CD14-positive monocyte (primary cell): ENCODE data around the gene NTSR2. TPM values are rescaled to one million over a fixed set of nuclear protein-coding genes. Genes with fewer than 3 reads are reported as not detected.

Source experiments
- DNase-seq, 3 donors: peaks; one replicate each; pipeline ENCODE4 v3.0.0-alpha.2; 2011 to 2022
- H2AFZ ChIP-seq: 2 replicates; pipeline ENCODE4 v1.6.0; 2012; ENCODE audit warnings: mild to moderate bottlenecking, low read depth, low read length, inconsistent platforms; ENCODE audit not compliant: insufficient read depth, poor library complexity, severe bottlenecking
- H3K27ac ChIP-seq, 2 donors: 1 replicate in 1 of 2; 2 replicates in 1 of 2; pipeline ENCODE4 v1.5.1; 2012 to 2013; ENCODE audit warnings: low read length in 2 of 2, control low read depth in 1 of 2, inconsistent platforms in 1 of 2, low read depth in 1 of 2, mild to moderate bottlenecking in 1 of 2
- H3K27me3 ChIP-seq, 2 donors: one replicate each; pipeline versions ENCODE4 v1.6.0 to v1.6.1; 2011 to 2013; ENCODE audit warnings: low read length in 2 of 2; ENCODE audit not compliant: control insufficient read depth in 2 of 2, insufficient read depth in 2 of 2
- H3K36me3 ChIP-seq, 2 donors: replicated peaks in 1 of 2; 1 replicate in 1 of 2; 2 replicates in 1 of 2; pipeline versions ENCODE4 v1.5.1 to v1.6.1; 2012 to 2013; ENCODE audit warnings: low read length in 2 of 2, control low read depth in 1 of 2, inconsistent platforms in 1 of 2, mild to moderate bottlenecking in 1 of 2; ENCODE audit not compliant: insufficient read depth in 2 of 2, control insufficient read depth in 1 of 2
- H3K4me1 ChIP-seq, 2 donors: 1 replicate in 1 of 2; 2 replicates in 1 of 2; pipeline versions ENCODE4 v1.5.1 to v1.6.1; 2012 to 2013; ENCODE audit warnings: low read length in 2 of 2, control low read depth in 1 of 2, inconsistent platforms in 1 of 2, mild to moderate bottlenecking in 1 of 2, moderate library complexity in 1 of 2; ENCODE audit not compliant: insufficient read depth in 2 of 2, control insufficient read depth in 1 of 2
- H3K4me2 ChIP-seq: replicated peaks from 2 replicates; pipeline ENCODE3; 2012; ENCODE audit warnings: low read length, moderate library complexity, mild to moderate bottlenecking; ENCODE audit not compliant: poor library complexity, severe bottlenecking; ENCODE audit errors: extremely low read depth
- H3K4me3 ChIP-seq, 3 experiments: fragments of 200-600 bp in 1 of 3; sonication (generic) in 1 of 3; replicated peaks in 1 of 3; 1 replicate in 2 of 3; 2 replicates in 1 of 3; pipeline ENCODE4 v1.5.1; 2011 to 2013; ENCODE audit warnings: low read length in 3 of 3, mild to moderate bottlenecking in 3 of 3, control low read depth in 2 of 3, low read depth in 2 of 3, inconsistent platforms in 1 of 3, moderate library complexity in 1 of 3
- H3K79me2 ChIP-seq: 2 replicates; pipeline ENCODE4 v1.6.0; 2012; ENCODE audit warnings: mild to moderate bottlenecking, control low read depth, inconsistent platforms, low read length, moderate library complexity; ENCODE audit not compliant: insufficient read depth
- H3K9ac ChIP-seq: 2 replicates; pipeline ENCODE4 v1.6.0; 2017; ENCODE audit warnings: low read length, mild to moderate bottlenecking; ENCODE audit not compliant: insufficient read depth, poor library complexity, severe bottlenecking
- H3K9me3 ChIP-seq, 2 donors: replicated peaks in 1 of 2; 1 replicate in 1 of 2; 2 replicates in 1 of 2; pipeline versions ENCODE4 v1.5.1 to v1.6.1; 2012 to 2013; ENCODE audit warnings: low read length in 2 of 2, control low read depth in 1 of 2; ENCODE audit not compliant: control insufficient read depth in 1 of 2, insufficient read depth in 1 of 2
- H4K20me1 ChIP-seq: 2 replicates; pipeline ENCODE4 v1.6.0; 2012; ENCODE audit warnings: mild to moderate bottlenecking, low read length, control low read depth, moderate library complexity; ENCODE audit not compliant: insufficient read depth
- H3K27ac Mint-ChIP-seq, 7 donors: one replicate each; pipeline ENCODE4 v1.8.0; 2020; ENCODE audit warnings: mild to moderate bottlenecking in 7 of 7, mixed read lengths in 7 of 7, moderate library complexity in 6 of 7, inconsistent platforms in 2 of 7
- H3K27me3 Mint-ChIP-seq, 3 donors: one replicate each; pipeline ENCODE4 v1.8.0; 2021 to 2022; ENCODE audit warnings: low read depth in 3 of 3, mild to moderate bottlenecking in 3 of 3, mixed read lengths in 3 of 3, moderate library complexity in 3 of 3, inconsistent platforms in 1 of 3
- H3K36me3 Mint-ChIP-seq, 2 donors: one replicate each; pipeline ENCODE4 v1.8.0; 2020; ENCODE audit warnings: mixed read lengths in 2 of 2, inconsistent platforms in 1 of 2, mild to moderate bottlenecking in 1 of 2
- H3K4me1 Mint-ChIP-seq: one replicate; pipeline ENCODE4 v1.8.0; 2020; ENCODE audit warnings: mild to moderate bottlenecking, mixed read lengths
- H3K4me3 Mint-ChIP-seq, 2 donors: one replicate each; pipeline ENCODE4 v1.8.0; 2020; ENCODE audit warnings: mild to moderate bottlenecking in 2 of 2, mixed read lengths in 2 of 2, moderate library complexity in 1 of 2
- H3K9me3 Mint-ChIP-seq, 7 donors: one replicate each; pipeline ENCODE4 v1.8.0; 2020 to 2022; ENCODE audit warnings: mixed read lengths in 7 of 7, mild to moderate bottlenecking in 6 of 7, moderate library complexity in 6 of 7, inconsistent platforms in 2 of 7
- CTCF ChIP-seq: fragments of 200-600 bp; IDR thresholded peaks from one replicate; pipeline ENCODE4 v1.8.0; 2022; ENCODE audit warnings: antibody characterized with exemption, mild to moderate bottlenecking
- WGBS: methylation state at CpG from one replicate; pipeline ENCODE4 v1.1.5; 2013; ENCODE audit warnings: missing lambda C conversion rate; ENCODE audit not compliant: insufficient coverage; 5-methylcytosine and 5-hydroxymethylcytosine counted together
- intact Hi-C, 2 donors: fragments of 100-400 bp; cut with micrococcal nuclease; formaldehyde crosslinking; loops; one replicate each; pipeline versions ENCODE4 v1.15.0 to v1.15.1; 2023
- polyA plus RNA-seq, 3 donors: library from polyadenylated mRNA; depleted of rRNA in 1 of 3; unstranded in 2 of 3; stranded (reverse) in 1 of 3; fragments of 300-500 nt in 2 of 3; fragments of >200 nt in 1 of 3; fragmentation: Illumina TruSeq in 2 of 3; gene quantifications; 1 replicate in 2 of 3; 2 replicates in 1 of 3; pipeline ENCODE4 v1.2.3, GENCODE V29; 2012 to 2021

NTSR2 gene
- polyA plus RNA-seq, 3 donors, result not detected

- no peak overlapping the region for H3K27ac ChIP-seq
- no peaks in the 10 kb centered on the region for H4K20me1 ChIP-seq
- DNase-seq, result no peak
- H3K4me3 Mint-ChIP-seq, result no peak overlapping the region
- no peaks in the 10 kb centered on the region for H3K9me3 ChIP-seq
- H3K36me3 Mint-ChIP-seq, result no peaks in the 10 kb centered on the region
- no peak overlapping the region for H3K4me2 ChIP-seq
- WGBS, result 84% methylated on average over 3 of the region's 5 CpGs
- H3K27me3 ChIP-seq, result no peaks in the 10 kb centered on the region
- peaks cover 2 to 12% (median 10%) of the 10 kb centered on the region in 3 donors for H3K27me3 Mint-ChIP-seq
- no peak overlapping the region for H2AFZ ChIP-seq
- no peaks in the 10 kb centered on the region for H3K9me3 Mint-ChIP-seq
- H3K9ac ChIP-seq, result no peak overlapping the region
- H3K4me1 Mint-ChIP-seq, result no peaks in the 10 kb centered on the region
- no peak for TF ChIP-seq CTCF
- no peaks in the 10 kb centered on the region for H3K79me2 ChIP-seq
- intact Hi-C loops, result no loop called here
- H3K27ac Mint-ChIP-seq, result peak overlapping the region in 1 of 7 donors; percentile 37
- H3K36me3 ChIP-seq, result no peaks in the 10 kb centered on the region
- H3K4me1 ChIP-seq, result no peaks in the 10 kb centered on the region
- no peak overlapping the region for H3K4me3 ChIP-seq
These were observed 30.5 kb downstream of the NTSR2 start for GRCh38 chr2:11639503-11639902.

DNA sequence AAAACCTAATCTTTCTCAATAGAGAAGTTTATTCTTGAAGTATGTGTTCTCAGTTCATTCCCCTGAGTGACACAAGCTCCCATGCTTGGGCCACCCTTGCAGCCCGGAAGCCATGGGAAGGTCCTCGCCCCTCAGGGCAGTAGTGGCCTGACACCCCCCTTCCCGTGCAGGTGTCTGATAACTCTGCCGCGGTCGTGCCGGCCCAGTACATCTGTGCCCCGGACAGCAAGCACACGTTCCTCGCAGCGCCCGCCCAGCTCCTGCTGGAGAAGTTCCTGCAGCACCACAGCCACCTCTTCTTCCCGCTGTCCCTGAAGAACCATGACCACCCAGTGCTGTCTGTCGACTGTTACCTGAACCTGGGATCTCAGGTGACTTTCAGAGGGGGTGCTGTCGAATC lies 32.4 kb downstream of the NTSR2 start:
- peaks cover 2 to 6% (median 5%) of the 10 kb centered on the region in 3 donors for H3K27me3 Mint-ChIP-seq
- intact Hi-C loops, result no loop called here
- TF ChIP-seq CTCF, result no peak
- Histone ChIP-seq H3K27me3 (no peaks in the 10 kb centered on the region), H3K4me1 (no peaks in the 10 kb centered on the region), H3K4me3 (no peak overlapping the region), H3K79me2 (no peaks in the 10 kb centered on the region), H3K4me2 (no peak overlapping the region), H4K20me1 (no peaks in the 10 kb centered on the region), H3K27ac (no peak overlapping the region), H3K9me3 (no peaks in the 10 kb centered on the region), H2AFZ (no peak overlapping the region), H3K9ac (no peak overlapping the region), H3K36me3 (no peaks in the 10 kb centered on the region)
- H3K4me3 Mint-ChIP-seq, result no peak overlapping the region
- H3K4me1 Mint-ChIP-seq, result no peaks in the 10 kb centered on the region
- WGBS, result 94% methylated on average over 15 of the region's 15 CpGs
- no peak for DNase-seq
- no peak overlapping the region for H3K27ac Mint-ChIP-seq
- no peaks in the 10 kb centered on the region for H3K9me3 Mint-ChIP-seq
- no peaks in the 10 kb centered on the region for H3K36me3 Mint-ChIP-seq
